SU-DHL-6 (cell line): ENCODE measurements around the gene TIPIN.

Experiments
- H2AFZ ChIP-seq: fragments of 200-600 bp; sonication (generic); 2 replicates; pipeline ENCODE4 v1.6.1; 2014; ENCODE audit warnings: low read depth, mild to moderate bottlenecking, moderate library complexity, mixed read lengths, antibody characterized with exemption, low read length; ENCODE audit not compliant: severe bottlenecking
- H3F3A ChIP-seq: fragments of 200-600 bp; shearing (Covaris generic); 2 replicates; pipeline ENCODE4 v1.6.0; 2016; ENCODE audit warnings: antibody characterized with exemption, mild to moderate bottlenecking; ENCODE audit not compliant: insufficient read depth
- H3K27ac ChIP-seq: fragments of 200-600 bp; sonication (generic); 2 replicates; pipeline ENCODE4 v1.5.1; 2016; ENCODE audit warnings: low read depth, mild to moderate bottlenecking, low read length, moderate library complexity, mixed read lengths
- H3K27me3 ChIP-seq: fragments of 200-600 bp; sonication (generic), shearing (Covaris generic); 2 replicates; pipeline ENCODE4 v1.6.0; 2014; ENCODE audit warnings: mild to moderate bottlenecking, low read length
- H3K36me3 ChIP-seq: fragments of 200-600 bp; sonication (generic); 2 replicates; pipeline ENCODE4 v1.6.1; 2014; ENCODE audit warnings: mild to moderate bottlenecking, low read length, mixed read lengths
- H3K4me2 ChIP-seq: fragments of 300-600, 200-600 bp; shearing (Covaris generic), sonication (generic); 2 replicates; pipeline ENCODE4 v1.6.0; 2014; ENCODE audit warnings: low read length, low read depth, mild to moderate bottlenecking; ENCODE audit not compliant: poor library complexity, severe bottlenecking
- H3K4me3 ChIP-seq: fragments of 200-600 bp; sonication (generic); 2 replicates; pipeline ENCODE4 v1.5.1; 2014; ENCODE audit warnings: antibody characterized with exemption, low read length, mild to moderate bottlenecking, mixed read lengths; ENCODE audit not compliant: insufficient read depth, poor library complexity, severe bottlenecking
- H3K79me2 ChIP-seq: fragments of 200-600 bp; sonication (generic); 2 replicates; pipeline ENCODE4 v1.6.1; 2014; ENCODE audit warnings: mild to moderate bottlenecking, low read length, moderate library complexity; ENCODE audit not compliant: insufficient read depth
- H3K9ac ChIP-seq: fragments of 200-600 bp; sonication (generic); 2 replicates; pipeline ENCODE4 v1.7.0; 2014; ENCODE audit warnings: mild to moderate bottlenecking, low read length
- H3K9me2 ChIP-seq: fragments of 200-600 bp; sonication (generic); replicated peaks from 2 replicates; pipeline ENCODE4 v1.6.1; 2014; ENCODE audit warnings: low read length; ENCODE audit not compliant: insufficient read depth
- H3K9me3 ChIP-seq: fragments of 200-600 bp; sonication (generic); 2 replicates; pipeline ENCODE4 v1.6.1; 2014; ENCODE audit warnings: low read length, mixed read lengths; ENCODE audit not compliant: insufficient read depth
- H4K20me1 ChIP-seq: fragments of 200-600 bp; sonication (generic); 2 replicates; pipeline ENCODE4 v1.6.1; 2014; ENCODE audit warnings: low read depth, mild to moderate bottlenecking, antibody characterized with exemption, low read length, moderate library complexity, mixed read lengths
- CTCF ChIP-seq: fragments of 200-600 bp; sonication (generic); IDR thresholded peaks from one replicate; pipeline ENCODE4 v1.5.1; 2017; ENCODE audit warnings: antibody characterized with exemption, mild to moderate bottlenecking, low read length, moderate library complexity; ENCODE audit not compliant: insufficient read depth, poor library complexity, severe bottlenecking
- EZH2phosphoT487 ChIP-seq: fragments of 200-600 bp; sonication (generic), shearing (Covaris generic); conservative IDR thresholded peaks from 2 replicates; pipeline ENCODE4 v1.6.1; 2018; ENCODE audit warnings: mild to moderate bottlenecking, antibody characterized with exemption, low read length, moderate library complexity, mixed read lengths

TIPIN gene

GRCh38 chr15:66356359-66357236 is at the start of gene TIPIN:
Gene TIPIN (minus strand): TSS chr15:66356685. CDS start chr15:66352947, 3,738 bp downstream.
- Histone ChIP-seq H3K36me3 (peaks cover 6% of the 10 kb centered on the region; the same call in 1 of the 2 replicates), H3K9me3 (no peaks in the 10 kb centered on the region), H3K9me2 (no peaks in the 10 kb centered on the region), H4K20me1 (no peaks in the 10 kb centered on the region), H3K4me2 (peak within 1 kb of the TSS; percentile 72), H3K79me2 (peaks cover 31% of the 10 kb centered on the region), H3F3A (peaks cover 11% of the 10 kb centered on the region; the same call in 1 of the 2 replicates), H3K27me3 (no peaks in the 10 kb centered on the region), H3K4me3 (peak within 1 kb of the TSS; percentile 80), H2AFZ (peak within 1 kb of the TSS; percentile 90), H3K9ac (peak within 1 kb of the TSS; percentile 82), H3K27ac (peak within 1 kb of the TSS; percentile 56)
- TF ChIP-seq EZH2phosphoT487 (no peak), CTCF (no peak)

GRCh38 chr15:66405615-66406014 is 49.1 kb upstream of the TIPIN start:
- Histone ChIP-seq H4K20me1 (peaks cover 24% of the 10 kb centered on the region), H3K27me3 (no peaks in the 10 kb centered on the region), H3K4me3 (no peak overlapping the region), H3K27ac (no peak overlapping the region), H3K9me3 (no peaks in the 10 kb centered on the region), H3K79me2 (peaks cover 100% of the 10 kb centered on the region), H2AFZ (no peak overlapping the region), H3K9me2 (no peaks in the 10 kb centered on the region), H3K4me2 (no peak overlapping the region), H3K36me3 (no peaks in the 10 kb centered on the region), H3K9ac (no peak overlapping the region), H3F3A (no peaks in the 10 kb centered on the region)
- TF ChIP-seq EZH2phosphoT487 (no peak), CTCF (no peak)

- Histone ChIP-seq H3K4me2 (no peak overlapping the region), H3F3A (no peaks in the 10 kb centered on the region), H3K79me2 (peaks cover 100% of the 10 kb centered on the region), H3K4me3 (no peak overlapping the region), H3K27me3 (no peaks in the 10 kb centered on the region), H3K36me3 (no peaks in the 10 kb centered on the region), H2AFZ (no peak overlapping the region), H3K9me2 (no peaks in the 10 kb centered on the region), H4K20me1 (peaks cover 24% of the 10 kb centered on the region), H3K9me3 (no peaks in the 10 kb centered on the region), H3K9ac (no peak overlapping the region), H3K27ac (no peak overlapping the region)
- TF ChIP-seq CTCF: no peak
Measured at GRCh38 chr15:66405007-66405406, 48.5 kb upstream of the TIPIN start.
